GM19328 (cell line): ENCODE measurements around the gene LNX1.

Experiments used
- ATAC-seq: cut with Tn5 transposase; IDR thresholded peaks from one replicate; pipeline ENCODE4 v1.9.1; 2021; ENCODE audit warnings: mild to moderate bottlenecking, moderate library complexity; ENCODE audit not compliant: unreplicated experiment

LNX1 gene

DNA sequence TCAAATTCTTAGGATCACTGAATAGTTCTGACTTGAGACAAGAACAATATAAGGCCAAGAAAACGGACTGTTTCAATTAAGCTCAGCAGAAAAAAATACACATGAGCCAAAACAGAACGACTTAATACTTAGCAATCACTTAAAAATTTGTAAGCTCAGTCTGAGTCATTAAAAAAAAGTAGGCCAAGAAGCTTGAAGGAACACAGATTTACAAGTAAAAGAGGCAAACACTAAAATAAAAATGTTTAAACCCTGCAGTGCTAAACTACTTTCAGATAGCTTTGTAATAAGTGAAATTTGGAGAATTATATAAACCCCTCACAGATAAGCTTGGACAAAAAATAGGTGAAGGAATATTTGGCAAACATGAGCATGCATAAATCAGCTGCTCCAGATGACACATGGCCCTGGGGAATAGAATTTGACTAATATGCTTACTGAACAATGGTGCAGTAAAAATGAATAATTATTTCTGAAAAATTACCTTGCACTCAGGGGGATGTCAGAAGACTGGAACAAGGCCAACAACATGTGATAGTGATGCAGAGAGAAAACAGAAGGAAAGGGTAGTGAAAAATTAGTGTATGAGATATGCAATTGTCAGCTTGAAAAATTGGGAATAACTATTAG, 49.6 kb downstream of the LNX1 start:
- no peak for ATAC-seq

DNA sequence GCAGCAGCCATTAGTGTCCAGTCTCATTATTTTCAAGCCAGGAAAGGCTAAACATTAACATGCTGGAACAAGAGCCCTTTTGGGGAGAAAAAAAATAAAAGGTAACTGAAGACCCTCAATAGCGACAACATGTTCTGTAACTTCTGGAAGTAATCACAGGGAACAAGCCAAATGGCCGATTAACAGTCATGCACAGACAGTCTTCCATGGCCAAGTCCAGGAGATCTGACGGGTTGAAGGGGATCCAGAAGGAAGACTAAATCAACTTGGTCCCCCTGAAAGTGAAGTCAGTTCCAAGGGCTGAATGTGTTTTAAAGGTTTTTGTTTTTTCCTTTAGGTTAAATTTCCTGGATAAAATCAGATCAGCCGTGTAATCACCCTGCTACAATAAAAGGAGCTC, 52.5 kb downstream of the LNX1 start:
- ATAC-seq = no peak

DNA sequence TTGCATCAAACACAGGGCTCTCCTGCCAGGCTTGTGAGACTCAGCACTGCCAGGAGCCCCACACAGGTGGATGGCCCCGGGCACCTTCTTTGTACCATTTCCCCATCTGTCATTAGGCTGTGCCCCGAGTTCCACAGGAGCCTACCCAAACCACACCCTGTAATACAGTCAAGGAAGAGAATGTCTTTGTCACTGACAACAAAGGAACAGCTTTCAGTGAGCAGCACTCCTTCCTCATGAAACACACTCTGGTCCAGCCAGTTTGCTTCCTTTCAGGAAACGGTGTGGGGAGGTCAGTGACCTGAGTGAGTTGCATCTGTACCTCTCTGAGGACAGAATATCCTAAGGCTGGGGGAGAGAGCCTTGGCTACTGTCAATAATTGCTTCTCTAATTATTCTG, 53.7 kb downstream of the LNX1 start:
- ATAC-seq = no peak

GRCh38 chr4:53536328-53536727, 55.0 kb downstream of the LNX1 start:
- ATAC-seq = no peak

DNA sequence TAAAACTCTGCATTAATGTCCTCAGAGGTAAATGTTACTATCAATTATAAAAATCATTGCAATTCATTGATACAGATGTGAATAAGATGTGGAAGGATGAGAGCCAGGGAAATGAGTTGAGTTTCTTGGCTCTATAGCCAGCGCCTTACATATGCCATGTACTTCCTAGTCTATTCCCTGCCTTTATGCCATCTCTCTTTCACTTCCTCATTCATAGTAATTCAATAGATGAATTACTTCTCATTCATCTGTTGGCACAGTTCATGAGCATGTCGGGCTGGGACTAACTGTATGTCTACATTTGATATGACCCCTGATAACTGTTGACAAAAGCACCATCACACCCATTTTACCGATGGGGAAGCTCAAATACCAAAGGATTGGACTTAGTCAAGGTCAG, 55.7 kb downstream of the LNX1 start:
- no peak for ATAC-seq

- no peak for ATAC-seq
Measured at GRCh38 chr4:53534684-53535083, 56.6 kb downstream of the LNX1 start.

- ATAC-seq = no peak
Measured at GRCh38 chr4:53532521-53532920, 58.8 kb downstream of the LNX1 start.

DNA sequence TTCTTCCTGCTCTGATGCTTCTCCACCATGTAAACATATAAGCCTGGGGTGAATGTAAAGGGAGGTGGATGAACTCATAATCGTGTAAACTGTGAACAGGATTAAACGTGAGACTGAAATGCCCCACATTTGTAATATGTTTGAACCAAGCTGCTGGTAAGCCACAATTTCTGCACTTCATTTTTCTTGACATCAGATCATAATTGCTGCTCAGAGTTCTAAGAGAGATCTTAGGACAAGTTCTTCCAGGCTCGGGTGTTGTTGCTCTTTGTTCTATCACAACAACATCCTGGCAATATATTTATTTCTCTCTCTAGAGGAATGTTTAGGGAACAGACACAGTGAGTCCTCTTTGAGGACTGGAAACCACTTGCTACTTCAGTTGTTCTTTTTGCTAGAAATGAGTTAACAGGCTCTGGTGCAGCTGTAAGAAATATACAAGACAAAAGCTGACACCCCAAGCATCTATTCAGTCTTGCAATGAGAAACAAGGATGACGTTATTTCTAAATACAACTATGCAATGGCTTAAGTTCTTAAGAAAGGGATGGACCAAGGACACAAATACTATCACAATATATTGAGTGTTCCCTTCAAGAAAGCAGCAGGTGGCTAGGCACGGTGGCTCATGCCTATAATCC, 59.6 kb downstream of the LNX1 start:
- no peak for ATAC-seq

- ATAC-seq = no peak
Measured at GRCh38 chr4:53529025-53529424, 62.3 kb downstream of the LNX1 start.

DNA sequence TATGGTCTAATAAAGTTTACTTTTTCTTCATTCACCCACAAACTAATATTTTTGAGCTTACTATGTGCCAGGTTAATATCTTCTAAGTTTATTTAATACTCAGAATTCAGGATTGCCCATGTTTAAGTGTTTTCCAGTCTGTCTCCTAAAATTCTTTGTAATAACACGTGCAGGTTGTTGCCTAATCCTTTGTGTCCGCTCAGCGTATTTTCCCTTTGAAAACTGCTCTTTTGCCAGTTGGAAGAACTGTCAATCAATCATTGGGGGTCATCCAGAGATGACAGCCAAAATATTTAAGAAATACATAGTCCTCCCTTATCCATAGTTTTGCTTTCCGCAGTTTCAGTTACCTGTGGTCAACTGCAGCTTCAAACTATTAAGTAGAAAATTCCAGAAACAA, 63.4 kb downstream of the LNX1 start:
- ATAC-seq = no peak

- no peak for ATAC-seq
Measured at GRCh38 chr4:53527326-53527725, 64.0 kb downstream of the LNX1 start.

- no peak for ATAC-seq
Measured at GRCh38 chr4:53522334-53522733, 69.0 kb downstream of the LNX1 start.

- ATAC-seq = no peak
Measured at GRCh38 chr4:53520116-53520515, 71.2 kb downstream of the LNX1 start.

- no peak for ATAC-seq
Measured at GRCh38 chr4:53518807-53519206, 72.5 kb downstream of the LNX1 start.

- no peak for ATAC-seq
Measured at GRCh38 chr4:53515076-53515475, 76.2 kb downstream of the LNX1 start.

- no peak for ATAC-seq
Measured at GRCh38 chr4:53514509-53514908, 76.8 kb downstream of the LNX1 start.

GRCh38 chr4:53512608-53513007, 78.7 kb downstream of the LNX1 start:
- ATAC-seq = no peak

- ATAC-seq = no peak
Measured at GRCh38 chr4:53511014-53511413, 80.3 kb downstream of the LNX1 start.

DNA sequence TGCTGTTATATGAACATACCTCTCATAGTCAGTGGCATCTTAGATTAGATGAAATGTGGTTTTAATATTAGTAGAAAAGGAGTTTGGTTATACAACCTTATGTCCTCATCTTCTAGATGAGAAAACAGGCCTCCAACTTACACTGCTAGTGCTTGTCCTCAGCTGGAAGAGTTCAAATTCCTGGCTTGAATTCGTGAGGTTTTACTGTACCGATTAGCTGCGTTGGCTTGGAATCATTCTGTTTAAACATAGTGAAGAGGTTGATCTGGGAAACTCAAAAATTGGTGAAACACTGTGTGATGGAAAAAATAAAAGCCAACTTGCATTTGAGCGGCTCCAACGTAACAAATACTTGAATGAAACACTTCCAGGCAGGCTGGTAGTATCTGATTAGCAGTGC, 81.0 kb downstream of the LNX1 start:
- ATAC-seq = no peak

DNA sequence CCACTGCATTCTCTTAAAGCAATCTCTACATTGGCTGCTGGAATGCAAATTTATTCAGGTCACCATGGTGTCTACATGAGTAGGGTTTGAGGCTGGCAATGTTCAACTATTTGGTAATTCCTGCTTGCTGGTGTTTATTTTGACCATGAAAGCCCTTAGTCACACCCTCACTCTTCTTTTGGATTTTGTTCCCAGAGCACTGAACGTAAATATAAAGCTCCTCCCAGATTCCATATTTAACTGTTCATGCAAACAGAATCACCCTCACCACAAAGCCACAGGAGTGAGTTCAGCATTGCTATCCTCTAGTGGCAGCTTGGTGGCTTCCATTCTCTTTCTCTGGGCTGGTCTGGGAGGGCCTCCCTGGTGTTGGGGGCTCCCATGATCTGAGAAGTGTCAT, 82.8 kb downstream of the LNX1 start:
- ATAC-seq = no peak

- no peak for ATAC-seq
Measured at GRCh38 chr4:53507671-53508286, 83.5 kb downstream of the LNX1 start.

DNA sequence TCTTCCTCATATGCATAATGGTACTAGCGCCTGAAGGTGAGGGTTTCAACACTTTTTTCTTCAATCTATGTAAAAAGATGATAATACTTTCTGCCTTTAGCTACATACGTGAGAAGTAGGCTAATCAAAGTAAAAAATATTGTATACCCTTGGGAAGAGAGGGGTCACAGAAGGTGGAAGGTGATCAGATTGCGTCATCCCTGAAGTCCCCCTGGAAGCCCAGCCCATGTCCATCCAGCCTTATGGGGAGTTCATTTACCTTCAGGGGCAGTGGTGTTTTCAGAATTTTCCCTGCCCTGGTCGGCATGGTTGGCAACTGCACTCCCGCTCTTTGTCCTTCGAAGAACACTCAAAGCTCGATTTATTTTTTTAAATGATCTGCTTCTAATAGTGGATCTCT, 84.2 kb downstream of the LNX1 start:
- no peak for ATAC-seq

- ATAC-seq = no peak
Measured at GRCh38 chr4:53505947-53506346, 85.3 kb downstream of the LNX1 start.
